ENCODE measurements around the gene OGA. TPM values are rescaled to one million over a fixed set of nuclear protein-coding genes. Genes with fewer than 3 reads are reported as not detected.

The OGA gene
- total and polyA plus RNA-seq, 2 of the 8 experiments (the other 6 are each of a cell fraction or from before 2014, with no cell fraction given) = 31.2 to 107 TPM

- Histone ChIP-seq H3K4me1 (replicated peaks in 1 of 4; ENCODE audit: control insufficient read depth in 3 of 4, insufficient read depth in 4 of 4, low read length in 3 of 4) (peaks cover 14 to 25% (median 21%) of the 10 kb centered on the region in 4 experiments), H2BK15ac (ENCODE audit: low read length) (no peak overlapping the region; the same call in 1 of the 2 replicates), H3K23ac (ENCODE audit: insufficient read length) (no peak overlapping the region), H3K4me3 (ENCODE audit: extremely low read depth in 1 of 4, insufficient read depth in 2 of 4, low read depth in 3 of 4, low read length in 4 of 4) (no peak overlapping the region), H3K36me3 (ENCODE audit: control insufficient read depth in 2 of 4, insufficient read depth in 4 of 4, low read length in 3 of 4) (no peaks in the 10 kb centered on the region), H3K4ac (replicated peaks; ENCODE audit: insufficient read length, low read depth, low read length) (no peak overlapping the region), H3K14ac (ENCODE audit: insufficient read length) (no peak overlapping the region), H4K91ac (replicated peaks; ENCODE audit: insufficient read length, low read length) (no peak overlapping the region), H3K27ac (ENCODE audit: low read depth, low read length) (no peak overlapping the region), H3K4me2 (ENCODE audit: insufficient read depth in 1 of 2, low read depth in 2 of 2, low read length in 2 of 2) (no peak overlapping the region), H2BK12ac (ENCODE audit: low read depth, low read length) (no peak overlapping the region), H2BK20ac (ENCODE audit: low read length) (no peak overlapping the region), H2BK120ac (replicated peaks; ENCODE audit: low read depth, low read length) (no peak overlapping the region), H3K18ac (ENCODE audit: extremely low read depth, low read length) (no peak overlapping the region), H4K8ac (ENCODE audit: extremely low read depth, insufficient read depth, low read length) (no peak overlapping the region; the same call in none of the 2 replicates), H3K56ac (replicated peaks; ENCODE audit: insufficient read length, low read depth, low read length) (no peak overlapping the region), H3K79me2 (ENCODE audit: control insufficient read depth in 1 of 2, insufficient read depth in 2 of 2, low read length in 2 of 2) (no peaks in the 10 kb centered on the region), H3K79me1 (ENCODE audit: low read depth, low read length) (no peaks in the 10 kb centered on the region), H4K5ac (ENCODE audit: insufficient read length, low read depth, low read length) (no peak overlapping the region), H3K9ac (replicated peaks in 1 of 4; ENCODE audit: extremely low read depth in 1 of 4, low read depth in 3 of 4, low read length in 3 of 4) (no peak overlapping the region), H3K27me3 (replicated peaks in 1 of 4; ENCODE audit: control insufficient read depth in 3 of 4, extremely low read depth in 1 of 4, insufficient read depth in 3 of 4, low read length in 3 of 4) (peaks cover 16 to 36% (median 32%) of the 10 kb centered on the region in 4 experiments), H2AK5ac (ENCODE audit: low read depth, low read length) (no peak overlapping the region), H2BK5ac (ENCODE audit: low read depth, low read length) (no peak overlapping the region), H2AFZ (ENCODE audit: low read length) (no peak overlapping the region), H3K9me3 (ENCODE audit: insufficient read depth in 2 of 2, low read depth in 1 of 2, low read length in 1 of 2) (no peaks in the 10 kb centered on the region), H4K20me1 (replicated peaks in 1 of 2; ENCODE audit: control insufficient read depth in 1 of 2, insufficient read depth in 2 of 2, low read length in 2 of 2) (peaks cover 0 to 3% of the 10 kb centered on the region in 2 experiments), H3K23me2 (ENCODE audit: low read depth, low read length) (no peaks in the 10 kb centered on the region)
- CTCF ChIA-PET (ENCODE audit: partially characterized antibody) = interaction anchor here (0.6 to 9.2 kb wide), 12 partner anchors 9 to 595 kb away, joined by 3 to 100 read pairs (median 4); partner anchors contain the start of gene NPM3
- DNase-seq (ENCODE audit: low read depth in 1 of 2, low spot score in 2 of 2) (no peak), FAIRE-seq (no peak)
- 85% methylated on average over 5 of the region's 5 CpGs; no CpG with 5 or more reads in 1 of the 2 experiments for WGBS, 2 experiments (ENCODE audit: extremely low coverage in 1 of 2, insufficient coverage in 1 of 2, insufficient read length in 1 of 2, insufficient replicate concordance in 2 of 2, low coverage in 1 of 2, low lambda C conversion rate in 2 of 2, missing lambda C conversion rate in 1 of 2)
- POLR2A ChIA-PET (ENCODE audit: partially characterized antibody) = interaction anchor here (0.9 to 1.7 kb wide), 5 partner anchors 10 to 557 kb away, joined by 3 to 6 read pairs (median 3); partner anchors contain the start of gene NPM3
- TF ChIP-seq NRF1 (IDR thresholded peaks at IDR 0.05; ENCODE audit: low read depth, low read length) (no peak), CTCF (IDR thresholded peaks at IDR 0.05; ENCODE audit: control extremely low read depth in 1 of 3, insufficient read depth in 1 of 3, low read depth in 1 of 3, low read length in 3 of 3) (peak; percentile 24 to 52 (median 36); a peak in 3 of 4 replicates), RAD21 (IDR thresholded peaks at IDR 0.05 in 1 of 2, conservative IDR thresholded peaks at IDR 0.05 in 1 of 2; ENCODE audit: low read depth in 2 of 2, low read length in 2 of 2) (peak in 1 of 2 experiments; percentile 41; a peak in 1 of 4 replicates), SUZ12 (IDR thresholded peaks at IDR 0.05; ENCODE audit: low read length) (no peak), ATF2 (IDR thresholded peaks at IDR 0.05; ENCODE audit: low read length) (no peak), SRF (IDR thresholded peaks at IDR 0.05; ENCODE audit: low read depth, low read length) (no peak)
Observed at GRCh38 chr10:101769541-101770180, 48.6 kb downstream of the OGA start.

Data from H1 (cell line).